Small intestine (tissue), 7 donors: ENCODE measurements around the gene FGD3. TPM values are rescaled to one million over a fixed set of nuclear protein-coding genes. Genes with fewer than 3 reads are reported as not detected.

Experiments used
- DNase-seq, 2 donors: peaks; one replicate each; pipeline versions ENCODE4 v3.0.0 to v3.0.0-alpha.2; 2013
- FAIRE-seq: peaks from 2 replicates; lab custom pipeline; 2012; peaks lifted over from hg19 to GRCh38; lab: Jason Lieb, UNC
- H3K27ac ChIP-seq, 3 donors: one replicate each; pipeline ENCODE4 v1.5.1; 2013; ENCODE audit warnings: low read length in 2 of 3, mild to moderate bottlenecking in 2 of 3, control low read depth in 1 of 3, inconsistent platforms in 1 of 3, low read depth in 1 of 3, moderate library complexity in 1 of 3
- H3K27me3 ChIP-seq, 3 donors: one replicate each; pipeline ENCODE4 v1.6.1; 2013; ENCODE audit warnings: low read length in 3 of 3, inconsistent platforms in 1 of 3; ENCODE audit not compliant: control insufficient read depth in 3 of 3, insufficient read depth in 3 of 3
- H3K36me3 ChIP-seq, 3 donors: one replicate each; pipeline ENCODE4 v1.6.1; 2013; ENCODE audit warnings: low read length in 3 of 3, inconsistent platforms in 1 of 3, low read depth in 1 of 3, mild to moderate bottlenecking in 1 of 3, moderate library complexity in 1 of 3; ENCODE audit not compliant: control insufficient read depth in 3 of 3, insufficient read depth in 2 of 3
- H3K4me1 ChIP-seq, 3 donors: one replicate each; pipeline ENCODE4 v1.6.1; 2013; ENCODE audit warnings: low read length in 2 of 3, inconsistent platforms in 1 of 3, low read depth in 1 of 3, mild to moderate bottlenecking in 1 of 3, moderate library complexity in 1 of 3; ENCODE audit not compliant: control insufficient read depth in 3 of 3, insufficient read depth in 2 of 3
- H3K4me3 ChIP-seq, 3 donors: one replicate each; pipeline ENCODE4 v1.5.1; 2013; ENCODE audit warnings: low read length in 3 of 3, control low read depth in 1 of 3, inconsistent platforms in 1 of 3, low read depth in 1 of 3, mild to moderate bottlenecking in 1 of 3, moderate library complexity in 1 of 3
- H3K9me3 ChIP-seq, 2 donors: one replicate each; pipeline ENCODE4 v1.6.1; 2013; ENCODE audit warnings: low read depth in 1 of 2, low read length in 1 of 2; ENCODE audit not compliant: control insufficient read depth in 2 of 2, insufficient read depth in 1 of 2
- WGBS, 3 donors: extraction: QIAGEN DNeasy Blood & Tissue Kit; methylation state at CpG; one replicate each; pipeline ENCODE4 v1.1.7; 2013; 5-methylcytosine and 5-hydroxymethylcytosine counted together
- polyA plus RNA-seq, 4 donors: library from polyadenylated mRNA; stranded (reverse) in 3 of 4; unstranded in 1 of 4; fragments of 200-250 nt in 3 of 4; fragments of 120-200 nt in 1 of 4; gene quantifications; one replicate each; pipeline versions ENCODE4 v1.2.1 to v1.2.3, GENCODE V29; 2013
- donor health status: healthy with polysubstance abuse.
- donor health status: control.
- donor health status: control.
- donor health status: Bipolar disorder and iron deficiency.
- donor health status: healthy.

FGD3 gene
- polyA plus RNA-seq, 4 donors = 0.67 to 26.1 (median 3.8) TPM

GRCh38 chr9:93048566-93049448 is 101.5 kb downstream of the FGD3 start:
- 42 to 81% (median 54%) methylated on average over 8 of the region's 8 CpGs for WGBS, 3 donors
- FAIRE-seq (no peak), DNase-seq (no peak)
- no peaks in the 10 kb centered on the region for H3K9me3 ChIP-seq
- no peak overlapping the region for H3K4me3 ChIP-seq
- H3K27ac ChIP-seq = no peak overlapping the region
- H3K36me3 ChIP-seq = no peaks in the 10 kb centered on the region
- no peaks in the 10 kb centered on the region for H3K4me1 ChIP-seq
- H3K27me3 ChIP-seq = no peaks in the 10 kb centered on the region

DNA sequence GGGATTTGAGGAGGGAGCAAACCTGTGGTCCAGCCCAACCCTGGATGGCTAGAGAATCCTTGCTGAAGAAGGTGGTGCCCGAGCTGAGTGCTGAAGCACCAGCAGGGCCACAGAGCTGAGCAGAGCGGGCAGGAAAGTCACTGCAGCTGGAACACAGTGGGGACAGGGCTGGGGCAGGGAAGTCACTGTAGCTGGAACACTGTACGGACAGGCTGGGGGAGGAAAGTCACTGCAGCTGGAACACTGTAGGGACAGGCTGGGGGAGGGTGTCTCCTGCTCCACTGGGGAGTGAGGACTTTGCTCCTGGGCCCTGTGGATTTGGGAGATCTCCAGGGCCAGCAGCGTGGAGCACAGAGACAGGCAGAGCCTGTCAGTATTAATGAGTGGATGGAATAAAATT is 102.2 kb downstream of the FGD3 start:
- no peaks in the 10 kb centered on the region for H3K36me3 ChIP-seq
- no peak overlapping the region for H3K4me3 ChIP-seq
- WGBS, 3 donors = 19 to 62% (median 38%) methylated on average over 4 of the region's 4 CpGs
- H3K9me3 ChIP-seq = no peaks in the 10 kb centered on the region
- no peak for FAIRE-seq
- H3K27ac ChIP-seq = no peak overlapping the region
- H3K27me3 ChIP-seq = no peaks in the 10 kb centered on the region
- no peaks in the 10 kb centered on the region for H3K4me1 ChIP-seq
- DNase-seq = no peak

- 76 to 89% (median 80%) methylated on average over 4 of the region's 4 CpGs for WGBS, 3 donors
- no peak for FAIRE-seq
- no peaks in the 10 kb centered on the region for H3K27me3 ChIP-seq
These were observed 102.9 kb downstream of the FGD3 start for GRCh38 chr9:93050231-93050630.

DNA sequence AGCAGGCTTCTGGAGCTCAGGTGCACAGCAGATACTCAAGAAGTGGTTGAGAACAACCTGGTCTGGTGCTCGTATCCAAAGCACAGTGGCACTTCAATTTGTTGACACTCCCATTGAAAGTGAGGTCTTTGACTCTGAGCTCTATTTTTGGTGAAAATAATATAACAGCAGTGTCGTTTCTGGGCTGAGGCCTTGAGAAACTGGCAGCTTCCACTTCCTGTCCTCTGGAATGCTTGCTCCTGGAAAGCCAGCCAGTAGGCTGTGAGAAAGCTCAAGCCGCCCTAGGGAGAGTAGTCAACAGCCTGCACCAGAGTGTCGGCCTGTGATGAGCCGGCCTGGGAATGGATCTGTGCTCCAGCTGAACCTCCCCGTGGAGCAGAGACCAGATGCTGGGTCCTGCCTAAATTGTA is 104.4 kb downstream of the FGD3 start:
- Histone ChIP-seq H3K27ac (peak overlapping the region in 1 of 3 donors; percentile 66), H3K36me3 (no peaks in the 10 kb centered on the region), H3K4me1 (no peaks in the 10 kb centered on the region), H3K27me3 (no peaks in the 10 kb centered on the region), H3K9me3 (no peaks in the 10 kb centered on the region), H3K4me3 (no peak overlapping the region)
- WGBS, 3 donors = 56 to 83% (median 74%) methylated on average over 6 of the region's 6 CpGs
- FAIRE-seq (no peak), DNase-seq (no peak)

More at GRCh38 chr9:93050231-93050630, 102.9 kb downstream of the FGD3 start:
- Histone ChIP-seq H3K4me1 (no peaks in the 10 kb centered on the region), H3K27ac (no peak overlapping the region), H3K4me3 (no peak overlapping the region), H3K9me3 (no peaks in the 10 kb centered on the region), H3K36me3 (no peaks in the 10 kb centered on the region)
- DNase-seq = no peak

DNA sequence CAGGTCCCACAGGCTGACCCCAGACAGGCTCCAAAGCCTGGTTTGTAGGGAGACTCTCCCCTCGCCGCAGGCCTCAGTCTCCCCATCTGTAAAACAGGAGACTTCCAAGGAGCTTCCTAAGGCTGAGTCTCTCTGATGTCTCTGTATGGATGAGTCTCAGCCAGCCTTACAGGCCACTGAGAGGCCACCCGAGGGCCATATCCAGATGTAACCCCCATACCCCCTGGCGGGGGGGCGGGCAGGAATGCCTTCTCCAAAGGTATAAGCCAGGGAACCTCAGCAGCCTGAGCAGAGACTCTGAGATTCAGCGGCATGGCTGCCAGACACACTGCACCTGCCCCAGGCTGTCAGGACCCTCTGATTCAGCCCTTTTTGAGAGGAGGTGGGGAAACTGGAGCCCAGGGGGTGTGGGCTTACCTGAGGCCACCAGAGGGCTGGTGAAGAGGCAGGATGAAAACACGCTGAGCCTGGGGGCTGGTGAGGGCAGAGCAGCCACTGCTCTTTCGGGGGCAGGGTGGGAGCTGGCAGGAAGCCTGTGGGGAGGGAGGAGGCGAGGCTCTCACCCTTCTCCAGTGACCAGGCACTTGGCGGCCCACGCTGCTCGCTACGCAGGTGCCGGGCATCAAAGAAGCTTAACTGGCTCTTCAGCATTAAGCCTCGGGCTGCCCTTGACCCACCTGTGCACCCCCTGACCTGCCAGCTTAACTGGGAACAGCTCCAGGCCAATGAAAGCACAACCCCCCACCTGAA is 105.6 kb downstream of the FGD3 start:
- Histone ChIP-seq H3K36me3 (no peaks in the 10 kb centered on the region), H3K27ac (no peak overlapping the region), H3K9me3 (no peaks in the 10 kb centered on the region), H3K27me3 (no peaks in the 10 kb centered on the region), H3K4me1 (peaks cover 0 to 2% (median 0%) of the 10 kb centered on the region in 3 donors), H3K4me3 (no peak overlapping the region)
- DNase-seq = no peak
- WGBS, 3 donors = 80 to 85% (median 84%) methylated on average over 15 of the region's 15 CpGs
- no peak for FAIRE-seq

DNA sequence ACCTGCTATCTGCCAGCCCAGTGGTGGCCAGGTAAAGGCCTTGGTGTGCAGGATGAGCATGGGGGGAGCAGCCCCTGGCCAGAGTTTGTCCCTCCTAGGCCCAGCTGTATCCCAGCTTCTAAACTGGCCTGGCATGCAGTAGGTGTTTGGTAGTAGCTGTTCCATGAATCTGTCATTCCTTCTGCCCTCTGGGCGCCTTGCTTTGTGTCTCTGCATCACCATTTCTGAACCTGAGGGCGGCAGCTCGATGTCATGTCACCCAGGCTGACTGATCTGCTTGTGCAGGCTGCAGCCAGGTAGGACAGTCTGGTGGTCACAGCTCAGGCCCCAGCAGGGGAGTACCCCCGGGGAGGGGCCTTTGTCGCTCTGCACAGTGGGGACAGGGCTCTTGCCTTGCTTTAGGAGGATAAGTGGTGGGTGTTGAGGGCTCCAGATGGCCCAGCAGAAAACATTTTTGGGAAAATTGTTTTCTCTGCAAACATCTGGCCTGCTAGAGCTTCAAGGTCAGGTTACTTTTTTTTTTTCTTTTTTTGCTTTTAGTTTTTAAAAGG is 106.5 kb downstream of the FGD3 start:
- FAIRE-seq (no peak), DNase-seq (no peak)
- no peaks in the 10 kb centered on the region for H3K27me3 ChIP-seq
- no peaks in the 10 kb centered on the region for H3K9me3 ChIP-seq
- no peak overlapping the region for H3K27ac ChIP-seq
- WGBS, 3 donors = 92 to 95% (median 92%) methylated on average over 5 of the region's 5 CpGs
- no peak overlapping the region for H3K4me3 ChIP-seq
- H3K36me3 ChIP-seq = no peaks in the 10 kb centered on the region
- peaks cover 0 to 6% (median 0%) of the 10 kb centered on the region in 3 donors for H3K4me1 ChIP-seq

GRCh38 chr9:93054758-93055704 is 107.7 kb downstream of the FGD3 start:
- FAIRE-seq (no peak), DNase-seq (no peak)
- H3K4me1 ChIP-seq = peaks cover 0 to 9% (median 0%) of the 10 kb centered on the region in 3 donors
- no peaks in the 10 kb centered on the region for H3K36me3 ChIP-seq
- H3K27me3 ChIP-seq = no peaks in the 10 kb centered on the region
- no peak overlapping the region for H3K27ac ChIP-seq
- H3K9me3 ChIP-seq = no peaks in the 10 kb centered on the region
- no peak overlapping the region for H3K4me3 ChIP-seq
- WGBS, 3 donors = 80 to 84% (median 81%) methylated on average over 10 to 11 of the region's 11 CpGs
